Uterus (tissue), 2 donors: ENCODE measurements around the gene OR6B3.

Source experiments
- POLR2A ChIP-seq, 2 donors: fragments of 450-650 bp; IDR thresholded peaks; one replicate each; pipeline ENCODE4 v1.6.1; 2016; ENCODE audit warnings: antibody characterized with exemption in 2 of 2, mild to moderate bottlenecking in 1 of 2, moderate library complexity in 1 of 2
- TF ChIP-seq, protein P1 (sequence below), 4 experiments: fragments of 200-600 bp in 2 of 4; fragments of 450-650 bp in 2 of 4; sonication (generic) in 2 of 4; IDR thresholded peaks; one replicate each; pipeline ENCODE4 v1.5.1; 2016 to 2019; ENCODE audit warnings: antibody characterized with exemption in 4 of 4, mild to moderate bottlenecking in 2 of 4, moderate library complexity in 1 of 4

DNA sequence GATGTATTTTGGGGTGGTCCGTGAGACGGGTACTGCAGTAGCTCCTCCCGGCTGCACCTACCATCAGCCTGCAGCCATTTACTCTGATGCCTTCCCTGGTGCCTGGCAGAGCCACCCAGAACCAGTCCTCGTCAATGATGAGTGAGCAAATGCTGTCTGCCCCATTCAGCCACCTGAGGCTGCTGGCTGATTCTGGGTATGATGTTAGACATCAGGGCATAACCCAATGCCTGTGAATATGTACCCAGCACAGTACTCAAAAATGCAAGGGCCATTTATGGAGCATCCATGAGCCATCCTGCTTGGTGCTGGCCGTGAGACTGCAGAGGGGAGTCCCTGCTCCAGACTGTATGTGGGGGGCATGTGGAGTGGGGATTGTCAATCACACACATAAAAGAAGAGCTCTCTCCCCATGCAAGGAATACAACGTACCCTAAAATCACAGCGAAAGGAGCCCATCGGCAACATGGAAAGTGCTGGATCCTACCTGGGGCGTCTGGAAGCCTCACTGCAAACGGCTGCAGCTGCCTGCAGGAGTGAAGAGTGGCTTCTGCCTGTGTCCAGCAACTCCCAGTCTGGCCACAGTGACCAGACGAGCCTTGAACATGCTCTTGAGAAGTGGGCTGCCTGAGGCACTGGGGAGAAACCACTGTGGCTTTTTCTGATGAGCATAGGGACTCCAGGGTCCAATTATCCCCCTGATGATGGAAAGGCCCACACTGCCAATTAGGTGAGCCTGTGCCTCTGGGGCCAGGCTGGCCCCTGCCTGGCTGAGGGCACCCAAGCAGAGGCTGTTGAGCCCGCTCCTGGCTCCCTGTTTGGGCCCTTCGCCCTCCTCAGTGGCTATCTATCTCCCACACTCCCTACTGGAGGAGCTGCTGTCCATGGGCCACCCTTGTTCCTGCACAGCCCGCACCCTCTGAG, 20.7 kb downstream of the OR6B3 start:
- TF ChIP-seq, protein P1, sequence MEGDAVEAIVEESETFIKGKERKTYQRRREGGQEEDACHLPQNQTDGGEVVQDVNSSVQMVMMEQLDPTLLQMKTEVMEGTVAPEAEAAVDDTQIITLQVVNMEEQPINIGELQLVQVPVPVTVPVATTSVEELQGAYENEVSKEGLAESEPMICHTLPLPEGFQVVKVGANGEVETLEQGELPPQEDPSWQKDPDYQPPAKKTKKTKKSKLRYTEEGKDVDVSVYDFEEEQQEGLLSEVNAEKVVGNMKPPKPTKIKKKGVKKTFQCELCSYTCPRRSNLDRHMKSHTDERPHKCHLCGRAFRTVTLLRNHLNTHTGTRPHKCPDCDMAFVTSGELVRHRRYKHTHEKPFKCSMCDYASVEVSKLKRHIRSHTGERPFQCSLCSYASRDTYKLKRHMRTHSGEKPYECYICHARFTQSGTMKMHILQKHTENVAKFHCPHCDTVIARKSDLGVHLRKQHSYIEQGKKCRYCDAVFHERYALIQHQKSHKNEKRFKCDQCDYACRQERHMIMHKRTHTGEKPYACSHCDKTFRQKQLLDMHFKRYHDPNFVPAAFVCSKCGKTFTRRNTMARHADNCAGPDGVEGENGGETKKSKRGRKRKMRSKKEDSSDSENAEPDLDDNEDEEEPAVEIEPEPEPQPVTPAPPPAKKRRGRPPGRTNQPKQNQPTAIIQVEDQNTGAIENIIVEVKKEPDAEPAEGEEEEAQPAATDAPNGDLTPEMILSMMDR (IDR thresholded peaks at IDR 0.05), result no peak
- TF ChIP-seq POLR2A (IDR thresholded peaks at IDR 0.05), result no peak
